IMR-90 (cell line): Measurements from ENCODE around the gene LSM2. TPM values are rescaled to one million over a fixed set of nuclear protein-coding genes. Genes with fewer than 3 reads are reported as not detected.

Source experiments
- ATAC-seq: fragments of 200-7000 bp; cut with Tn5 transposase; 2 replicates; pipeline ENCODE4 v1.9.1; 2020; ENCODE audit warnings: low read depth, mild to moderate bottlenecking, moderate library complexity
- BruUV-seq: library from RNA; stranded (reverse); fragments of 400-500 nt; replicated peaks from 2 replicates; lab custom pipeline; 2021; lab: Mats Ljungman, UMichigan
- CTCF ChIA-PET: fragments of 300-600 bp; formaldehyde crosslinking; extraction: SDS; loops from one replicate; lab custom pipeline; 2021; ENCODE audit warnings: antibody characterized with exemption; lab: Yijun Ruan, JAX
- POLR2A ChIA-PET: fragments of 300-600 bp; sonication (Branson Sonifier 250); formaldehyde crosslinking; loops from one replicate; lab custom pipeline; 2022; ENCODE audit warnings: antibody characterized with exemption; ENCODE audit not compliant: unreplicated experiment; lab: Charles Lee
- DNase-seq: peaks from one replicate; pipeline ENCODE4 v3.0.0; 2013
- H2AFZ ChIP-seq: replicated peaks from 2 replicates; pipeline ENCODE3; 2013; ENCODE audit warnings: low read length, mild to moderate bottlenecking; ENCODE audit not compliant: poor library complexity
- H2AK5ac ChIP-seq: 2 replicates; pipeline ENCODE4 v1.6.1; 2013; ENCODE audit warnings: low read depth, low read length, inconsistent platforms
- H2AK9ac ChIP-seq: replicated peaks from 2 replicates; pipeline ENCODE3; 2013; ENCODE audit warnings: mild to moderate bottlenecking, low read depth, low read length, moderate library complexity; ENCODE audit not compliant: poor library complexity
- H2BK120ac ChIP-seq: 2 replicates; pipeline ENCODE4 v1.6.1; 2013; ENCODE audit warnings: low read depth, low read length, inconsistent platforms
- H2BK15ac ChIP-seq: 3 replicates; pipeline ENCODE4 v1.6.1; 2013; ENCODE audit warnings: low read depth, low read length, inconsistent platforms
- H2BK20ac ChIP-seq: 2 replicates; pipeline ENCODE4 v1.6.1; 2013; ENCODE audit warnings: low read depth, mild to moderate bottlenecking, inconsistent platforms, low read length, moderate library complexity
- H2BK5ac ChIP-seq: 2 replicates; pipeline ENCODE4 v1.6.1; 2013; ENCODE audit warnings: mild to moderate bottlenecking, low read depth, low read length, inconsistent platforms; ENCODE audit not compliant: poor library complexity, severe bottlenecking
- H3K14ac ChIP-seq: replicated peaks from 2 replicates; pipeline ENCODE4 v1.6.1; 2013; ENCODE audit warnings: low read depth, low read length, inconsistent platforms
- H3K18ac ChIP-seq: 2 replicates; pipeline ENCODE4 v1.6.1; 2013; ENCODE audit warnings: low read depth, low read length, control low read depth
- H3K23ac ChIP-seq: 2 replicates; pipeline ENCODE4 v1.6.1; 2013; ENCODE audit warnings: low read depth, low read length, inconsistent platforms
- H3K27ac ChIP-seq: 2 replicates; pipeline ENCODE4 v1.5.1; 2013; ENCODE audit warnings: mild to moderate bottlenecking, control low read depth, low read length; ENCODE audit not compliant: insufficient read depth
- H3K27me3 ChIP-seq: 2 replicates; pipeline ENCODE4 v1.6.1; 2013; ENCODE audit warnings: low read length; ENCODE audit not compliant: control insufficient read depth, insufficient read depth
- H3K36me3 ChIP-seq: 2 replicates; pipeline ENCODE4 v1.6.1; 2013; ENCODE audit warnings: low read length, mixed read lengths; ENCODE audit not compliant: control insufficient read depth, insufficient read depth
- H3K4ac ChIP-seq: 2 replicates; pipeline ENCODE4 v1.6.1; 2013; ENCODE audit warnings: low read depth, low read length, inconsistent platforms
- H3K4me1 ChIP-seq: 2 replicates; pipeline ENCODE4 v1.6.1; 2013; ENCODE audit warnings: low read length, mixed read lengths; ENCODE audit not compliant: control insufficient read depth, insufficient read depth
- H3K4me2 ChIP-seq: 2 replicates; pipeline ENCODE4 v1.6.1; 2013; ENCODE audit warnings: low read depth, mild to moderate bottlenecking, control low read depth, low read length, moderate library complexity
- H3K4me3 ChIP-seq: 2 replicates; pipeline ENCODE4 v1.5.1; 2013; ENCODE audit warnings: low read depth, mild to moderate bottlenecking, control low read depth, low read length, moderate library complexity; ENCODE audit not compliant: insufficient read depth
- H3K56ac ChIP-seq: 2 replicates; pipeline ENCODE4 v1.6.1; 2013; ENCODE audit warnings: low read length, inconsistent platforms; ENCODE audit not compliant: insufficient read depth; ENCODE audit errors: extremely low read depth
- H3K79me1 ChIP-seq, 2 experiments: 2 replicates each; pipeline ENCODE4 v1.6.1; 2013; ENCODE audit warnings: low read length in 2 of 2, inconsistent platforms in 1 of 2, low read depth in 1 of 2
- H3K9ac ChIP-seq: 2 replicates; pipeline ENCODE4 v1.6.1; 2013; ENCODE audit warnings: low read depth, low read length, control low read depth
- H3K9me1 ChIP-seq: 2 replicates; pipeline ENCODE4 v1.6.1; 2013; ENCODE audit warnings: low read length, inconsistent platforms; ENCODE audit not compliant: insufficient read depth
- H3K9me3 ChIP-seq: 2 replicates; pipeline ENCODE4 v1.6.1; 2013; ENCODE audit warnings: low read length; ENCODE audit not compliant: control insufficient read depth, insufficient read depth
- H4K20me1 ChIP-seq: 2 replicates; pipeline ENCODE4 v1.6.1; 2013; ENCODE audit warnings: low read length, inconsistent platforms; ENCODE audit not compliant: insufficient read depth
- H4K5ac ChIP-seq: 2 replicates; pipeline ENCODE4 v1.6.1; 2013; ENCODE audit warnings: mild to moderate bottlenecking, low read depth, low read length, control low read depth
- H4K8ac ChIP-seq, 2 experiments: 2 replicates each; pipeline ENCODE4 v1.6.1; 2013; ENCODE audit warnings: low read depth in 2 of 2, low read length in 2 of 2, control low read depth in 1 of 2, inconsistent platforms in 1 of 2
- H4K91ac ChIP-seq: 2 replicates; pipeline ENCODE4 v1.6.1; 2013; ENCODE audit warnings: low read depth, low read length, inconsistent platforms; ENCODE audit not compliant: insufficient read depth
- BHLHE40 ChIP-seq: fragments of 150-350 bp; IDR thresholded peaks from 2 replicates; pipeline ENCODE4 v1.6.1; 2016; ENCODE audit warnings: mild to moderate bottlenecking, low read depth, low read length
- FOS ChIP-seq: fragments of 150-350 bp; IDR thresholded peaks from 2 replicates; pipeline ENCODE4 v1.6.1; 2016; ENCODE audit warnings: low read depth, low read length
- MAZ ChIP-seq: IDR thresholded peaks from 2 replicates; pipeline ENCODE4 v1.6.1; 2012; ENCODE audit warnings: low read depth, mild to moderate bottlenecking, low read length, improper control_type of control experiment, moderate library complexity, borderline replicate concordance
- MXI1 ChIP-seq: IDR thresholded peaks from 2 replicates; pipeline ENCODE4 v1.6.1; 2012; ENCODE audit warnings: low read depth, mild to moderate bottlenecking, low read length, moderate library complexity, borderline replicate concordance
- NFE2L2 ChIP-seq: fragments of 150-350 bp; IDR thresholded peaks from 2 replicates; pipeline ENCODE4 v1.6.1; 2016; ENCODE audit warnings: low read depth, mild to moderate bottlenecking, low read length
- POLR2A ChIP-seq: IDR thresholded peaks from 2 replicates; pipeline ENCODE4 v1.6.1; 2012; ENCODE audit warnings: mild to moderate bottlenecking, low read depth, low read length
- RAD21 ChIP-seq: IDR thresholded peaks from 2 replicates; pipeline ENCODE4 v1.6.1; 2012; ENCODE audit warnings: low read length, improper control_type of control experiment
- RCOR1 ChIP-seq: IDR thresholded peaks from 2 replicates; pipeline ENCODE4 v1.6.1; 2012; ENCODE audit warnings: mild to moderate bottlenecking, low read length, improper control_type of control experiment; ENCODE audit not compliant: insufficient replicate concordance
- RFX5 ChIP-seq: IDR thresholded peaks from 2 replicates; pipeline ENCODE4 v1.8.0; 2012; ENCODE audit warnings: low read depth, mild to moderate bottlenecking, low read length, moderate library complexity
- SMC3 ChIP-seq: fragments of 150-350 bp; IDR thresholded peaks from 2 replicates; pipeline ENCODE4 v1.6.1; 2016; ENCODE audit warnings: low read depth, mild to moderate bottlenecking, antibody characterized with exemption, low read length, moderate library complexity
- USF2 ChIP-seq: fragments of 150-350 bp; IDR thresholded peaks from 2 replicates; pipeline ENCODE4 v1.6.1; 2017; ENCODE audit warnings: mild to moderate bottlenecking, antibody characterized with exemption, low read length, low read depth
- WGBS, 2 experiments: methylation state at CpG; one replicate each; pipeline versions ENCODE4 v1.1.5 to v1.1.7; 2013; ENCODE audit warnings: missing lambda C conversion rate in 2 of 2; ENCODE audit not compliant: insufficient read length in 1 of 2; ENCODE audit errors: extremely low coverage in 2 of 2; 5-methylcytosine and 5-hydroxymethylcytosine counted together
- dilution Hi-C: fragments of 300-500 bp; cut with HindIII; formaldehyde crosslinking; loops from one replicate; pipeline ENCODE4 v1.14.3; 2018; ENCODE audit warnings: low sequenced_read_pairs; ENCODE audit not compliant: unreplicated experiment
- in situ Hi-C: fragments of 300-500 bp; cut with MboI; formaldehyde crosslinking; loops from 3 replicates; pipeline ENCODE4 v1.14.3; 2019; ENCODE audit warnings: low sequenced_read_pairs, inconsistent platforms, mixed read lengths
- intact Hi-C: fragments of 100-400 bp; cut with micrococcal nuclease; formaldehyde crosslinking; loops from 2 replicates; pipeline ENCODE4 v1.10.0; 2022
- polyA plus RNA-seq, 3 experiments: library from polyadenylated mRNA; depleted of rRNA; stranded (reverse); fragments of >200 nt; gene quantifications; 2 replicates each; pipeline ENCODE4 v1.2.3, GENCODE V29; 2012; ENCODE audit warnings: low replicate concordance in 1 of 3
- total RNA-seq: library from RNA; depleted of rRNA; stranded (reverse); fragments of >200 nt; gene quantifications from 2 replicates; pipeline ENCODE4 v1.2.3, GENCODE V29; 2012
- TF ChIP-seq, protein P1 (sequence below): conservative IDR thresholded peaks from 2 replicates; pipeline ENCODE4 v1.5.1; 2012; ENCODE audit warnings: mild to moderate bottlenecking, low read depth, low read length, improper control_type of control experiment
- TF ChIP-seq, protein P2 (sequence below): fragments of 150-350 bp; IDR thresholded peaks from 2 replicates; pipeline ENCODE4 v1.6.1; 2016; ENCODE audit warnings: low read depth, mild to moderate bottlenecking, low read length, moderate library complexity, borderline replicate concordance

LSM2 gene
- total and polyA plus RNA-seq, 2 of the 4 experiments (the other 2 are of a cell fraction), result 56.3 to 61.0 TPM

- intact Hi-C loops (loop anchor here (1.0 to 2.0 kb wide), 2 partner anchors 32 to 56 kb away; partner anchors contain the start of gene HSPA1B), dilution Hi-C loops (no loop called here), in situ Hi-C loops (no loop called here)
- Histone ChIP-seq H4K5ac (peak overlapping the region; percentile 79), H3K18ac (peak overlapping the region; percentile 9; the same call in 1 of the 2 replicates), H3K79me1 (peaks cover 0 to 48% of the 10 kb centered on the region in 2 experiments), H2AK5ac (peak overlapping the region; percentile 98), H3K4me1 (no peaks in the 10 kb centered on the region; the same call in 1 of the 2 replicates), H3K56ac (peak overlapping the region; percentile 80), H2BK5ac (peak overlapping the region; percentile 100), H2BK15ac (no peak overlapping the region), H4K20me1 (no peaks in the 10 kb centered on the region), H2AFZ (peak overlapping the region; percentile 100), H3K14ac (peak overlapping the region; percentile 87), H3K9ac (peak overlapping the region; percentile 93), H3K4me3 (peak overlapping the region; percentile 77), H2AK9ac (peak overlapping the region; percentile 100), H3K4ac (peak overlapping the region; percentile 98), H2BK20ac (0 out of 2 replicates have a peak overlapping the region, but pooled peaks have one; percentile 21), H2BK120ac (peak overlapping the region; percentile 1; the same call in 1 of the 2 replicates), H3K27me3 (no peaks in the 10 kb centered on the region), H4K91ac (peak overlapping the region; percentile 94), H3K9me1 (0 out of 2 replicates have a peak, but pooled peaks cover 3% of the 10 kb centered on the region), H3K9me3 (no peaks in the 10 kb centered on the region), H3K27ac (peak overlapping the region; percentile 97), H3K36me3 (peaks cover 15% of the 10 kb centered on the region), H4K8ac (peak overlapping the region; percentile 81 to 82), H3K23ac (peak overlapping the region; percentile 75), H3K4me2 (peak overlapping the region; percentile 98)
- 0% methylated on average over 18 of the region's 44 CpGs; no CpG with 5 or more reads in 1 of the 2 experiments for WGBS, 2 experiments
- ChIA-PET POLR2A (interaction anchor here (0.6 kb wide), 1 partner anchor 188 kb away, joined by 3 read pairs; no protein-coding TSS in a partner anchor), CTCF (interaction anchor here (1.1 to 1.6 kb wide), 2 partner anchors 11 to 20 kb away, joined by 4 to 10 read pairs; partner anchors contain the start of gene LSM2)
- BruUV-seq, result TSS peak; percentile 68
- DNase-seq (no peak), ATAC-seq (peak; percentile 51)
- TF ChIP-seq MXI1, result no peak
- no peak; the same call in 1 of the 2 replicates for TF ChIP-seq POLR2A
- no peak for TF ChIP-seq USF2
- TF ChIP-seq, protein P1, sequence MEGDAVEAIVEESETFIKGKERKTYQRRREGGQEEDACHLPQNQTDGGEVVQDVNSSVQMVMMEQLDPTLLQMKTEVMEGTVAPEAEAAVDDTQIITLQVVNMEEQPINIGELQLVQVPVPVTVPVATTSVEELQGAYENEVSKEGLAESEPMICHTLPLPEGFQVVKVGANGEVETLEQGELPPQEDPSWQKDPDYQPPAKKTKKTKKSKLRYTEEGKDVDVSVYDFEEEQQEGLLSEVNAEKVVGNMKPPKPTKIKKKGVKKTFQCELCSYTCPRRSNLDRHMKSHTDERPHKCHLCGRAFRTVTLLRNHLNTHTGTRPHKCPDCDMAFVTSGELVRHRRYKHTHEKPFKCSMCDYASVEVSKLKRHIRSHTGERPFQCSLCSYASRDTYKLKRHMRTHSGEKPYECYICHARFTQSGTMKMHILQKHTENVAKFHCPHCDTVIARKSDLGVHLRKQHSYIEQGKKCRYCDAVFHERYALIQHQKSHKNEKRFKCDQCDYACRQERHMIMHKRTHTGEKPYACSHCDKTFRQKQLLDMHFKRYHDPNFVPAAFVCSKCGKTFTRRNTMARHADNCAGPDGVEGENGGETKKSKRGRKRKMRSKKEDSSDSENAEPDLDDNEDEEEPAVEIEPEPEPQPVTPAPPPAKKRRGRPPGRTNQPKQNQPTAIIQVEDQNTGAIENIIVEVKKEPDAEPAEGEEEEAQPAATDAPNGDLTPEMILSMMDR, result no peak
- no peak for TF ChIP-seq BHLHE40
- TF ChIP-seq RCOR1, result no peak
- no peak for TF ChIP-seq RFX5
- TF ChIP-seq FOS, result no peak
- TF ChIP-seq NFE2L2, result no peak
- no peak for TF ChIP-seq RAD21
- TF ChIP-seq, protein P2, sequence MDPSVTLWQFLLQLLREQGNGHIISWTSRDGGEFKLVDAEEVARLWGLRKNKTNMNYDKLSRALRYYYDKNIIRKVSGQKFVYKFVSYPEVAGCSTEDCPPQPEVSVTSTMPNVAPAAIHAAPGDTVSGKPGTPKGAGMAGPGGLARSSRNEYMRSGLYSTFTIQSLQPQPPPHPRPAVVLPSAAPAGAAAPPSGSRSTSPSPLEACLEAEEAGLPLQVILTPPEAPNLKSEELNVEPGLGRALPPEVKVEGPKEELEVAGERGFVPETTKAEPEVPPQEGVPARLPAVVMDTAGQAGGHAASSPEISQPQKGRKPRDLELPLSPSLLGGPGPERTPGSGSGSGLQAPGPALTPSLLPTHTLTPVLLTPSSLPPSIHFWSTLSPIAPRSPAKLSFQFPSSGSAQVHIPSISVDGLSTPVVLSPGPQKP, result no peak
- TF ChIP-seq SMC3, result no peak
- TF ChIP-seq MAZ, result no peak; the same call in 1 of the 2 replicates
Measured at GRCh38 chr6:31794866-31795615, 11.7 kb downstream of the LSM2 start.
